Memory B cell (primary cell): ENCODE results near the gene LURAP1L.

Experiments
- ATAC-seq: fragments of 150-1000 bp; cut with Tn5 transposase; 2 replicates; pipeline ENCODE4 v1.10.0; 2021; ENCODE audit warnings: low read depth, mild to moderate bottlenecking, moderate library complexity
- DNase-seq, 2 donors: peaks; one replicate each; pipeline ENCODE4 v3.0.0; 2022; ENCODE audit warnings: low spot score in 2 of 2
- H3K27ac Mint-ChIP-seq: one replicate; pipeline ENCODE4 v1.8.0; 2022; ENCODE audit warnings: mild to moderate bottlenecking, moderate library complexity, mixed read lengths
- H3K27me3 Mint-ChIP-seq: one replicate; pipeline ENCODE4 v1.8.0; 2022; ENCODE audit warnings: mixed read lengths
- H3K36me3 Mint-ChIP-seq: one replicate; pipeline ENCODE4 v1.8.0; 2022; ENCODE audit warnings: mild to moderate bottlenecking, mixed read lengths
- H3K4me1 Mint-ChIP-seq: one replicate; pipeline ENCODE4 v1.8.0; 2022; ENCODE audit warnings: mixed read lengths
- H3K4me3 Mint-ChIP-seq: one replicate; pipeline ENCODE4 v1.8.0; 2022; ENCODE audit warnings: mild to moderate bottlenecking, moderate library complexity, mixed read lengths
- H3K9me3 Mint-ChIP-seq: one replicate; pipeline ENCODE4 v1.8.0; 2022; ENCODE audit warnings: mixed read lengths

The LURAP1L gene

GRCh38 chr9:12784461-12785259 is 9.8 kb downstream of the LURAP1L start:
- no peak for ATAC-seq
- Mint-ChIP-seq H3K4me1 (no peaks in the 10 kb centered on the region), H3K36me3 (no peaks in the 10 kb centered on the region), H3K27me3 (no peaks in the 10 kb centered on the region), H3K4me3 (no peak overlapping the region), H3K9me3 (peaks cover 10% of the 10 kb centered on the region), H3K27ac (no peak overlapping the region)
- DNase-seq = no peak

GRCh38 chr9:12785260-12785770 is 10.5 kb downstream of the LURAP1L start:
- H3K4me1 Mint-ChIP-seq = no peaks in the 10 kb centered on the region
- H3K27me3 Mint-ChIP-seq = no peaks in the 10 kb centered on the region
- no peaks in the 10 kb centered on the region for H3K36me3 Mint-ChIP-seq
- H3K27ac Mint-ChIP-seq = no peak overlapping the region
- ATAC-seq (no peak), DNase-seq (no peak)
- H3K4me3 Mint-ChIP-seq = no peak overlapping the region
- peaks cover 10% of the 10 kb centered on the region for H3K9me3 Mint-ChIP-seq

- no peak overlapping the region for H3K27ac Mint-ChIP-seq
- ATAC-seq = no peak
These were observed 11.1 kb downstream of the LURAP1L start for GRCh38 chr9:12785941-12786340.

GRCh38 chr9:12790001-12790400 is 15.2 kb downstream of the LURAP1L start:
- Mint-ChIP-seq H3K4me1 (no peaks in the 10 kb centered on the region), H3K36me3 (no peaks in the 10 kb centered on the region), H3K27me3 (no peaks in the 10 kb centered on the region), H3K27ac (no peak overlapping the region), H3K9me3 (peaks cover 4% of the 10 kb centered on the region), H3K4me3 (no peak overlapping the region)
- no peak for DNase-seq
- no peak for ATAC-seq

More at GRCh38 chr9:12785941-12786340, 11.1 kb downstream of the LURAP1L start:
- no peaks in the 10 kb centered on the region for H3K27me3 Mint-ChIP-seq
- no peak overlapping the region for H3K4me3 Mint-ChIP-seq
- no peaks in the 10 kb centered on the region for H3K36me3 Mint-ChIP-seq
- DNase-seq = no peak
- H3K9me3 Mint-ChIP-seq = peaks cover 10% of the 10 kb centered on the region
- no peaks in the 10 kb centered on the region for H3K4me1 Mint-ChIP-seq

- no peaks in the 10 kb centered on the region for H3K4me1 Mint-ChIP-seq
- H3K27ac Mint-ChIP-seq = no peak overlapping the region
- peaks cover 5% of the 10 kb centered on the region for H3K9me3 Mint-ChIP-seq
- no peaks in the 10 kb centered on the region for H3K27me3 Mint-ChIP-seq
- DNase-seq (no peak), ATAC-seq (no peak)
- H3K4me3 Mint-ChIP-seq = no peak overlapping the region
- no peaks in the 10 kb centered on the region for H3K36me3 Mint-ChIP-seq
These were observed 16.1 kb downstream of the LURAP1L start for GRCh38 chr9:12790883-12791282.

- ATAC-seq = no peak
- no peak overlapping the region for H3K4me3 Mint-ChIP-seq
- H3K4me1 Mint-ChIP-seq = no peaks in the 10 kb centered on the region
- no peaks in the 10 kb centered on the region for H3K27me3 Mint-ChIP-seq
- H3K36me3 Mint-ChIP-seq = no peaks in the 10 kb centered on the region
- no peak overlapping the region for H3K27ac Mint-ChIP-seq
- peaks cover 5% of the 10 kb centered on the region for H3K9me3 Mint-ChIP-seq
- no peak for DNase-seq
These were observed 19.4 kb downstream of the LURAP1L start for GRCh38 chr9:12794101-12794799.

- Mint-ChIP-seq H3K27ac (no peak overlapping the region), H3K9me3 (peaks cover 3% of the 10 kb centered on the region), H3K36me3 (no peaks in the 10 kb centered on the region), H3K27me3 (no peaks in the 10 kb centered on the region), H3K4me3 (no peak overlapping the region), H3K4me1 (no peaks in the 10 kb centered on the region)
- DNase-seq = no peak
- ATAC-seq = no peak
These were observed 21.8 kb downstream of the LURAP1L start for GRCh38 chr9:12796601-12797000.

- no peaks in the 10 kb centered on the region for H3K36me3 Mint-ChIP-seq
These were observed 22.2 kb downstream of the LURAP1L start for GRCh38 chr9:12797037-12797436.

GRCh38 chr9:12798066-12798770 is 23.4 kb downstream of the LURAP1L start:
- no peak overlapping the region for H3K27ac Mint-ChIP-seq
- H3K9me3 Mint-ChIP-seq = peaks cover 6% of the 10 kb centered on the region
- no peak overlapping the region for H3K4me3 Mint-ChIP-seq
- ATAC-seq (no peak), DNase-seq (no peak)
- H3K4me1 Mint-ChIP-seq = no peaks in the 10 kb centered on the region
- H3K36me3 Mint-ChIP-seq = no peaks in the 10 kb centered on the region
- no peaks in the 10 kb centered on the region for H3K27me3 Mint-ChIP-seq

More at GRCh38 chr9:12797037-12797436, 22.2 kb downstream of the LURAP1L start:
- Mint-ChIP-seq H3K4me1 (no peaks in the 10 kb centered on the region), H3K27ac (no peak overlapping the region), H3K4me3 (no peak overlapping the region), H3K27me3 (no peaks in the 10 kb centered on the region), H3K9me3 (peaks cover 3% of the 10 kb centered on the region)
- no peak for DNase-seq
- ATAC-seq = no peak

- Mint-ChIP-seq H3K4me3 (no peak overlapping the region), H3K27me3 (no peaks in the 10 kb centered on the region), H3K4me1 (no peaks in the 10 kb centered on the region), H3K9me3 (peaks cover 7% of the 10 kb centered on the region), H3K36me3 (no peaks in the 10 kb centered on the region), H3K27ac (no peak overlapping the region)
- ATAC-seq (no peak), DNase-seq (no peak)
These were observed 26.4 kb downstream of the LURAP1L start for GRCh38 chr9:12801187-12801586.

- H3K27me3 Mint-ChIP-seq = no peaks in the 10 kb centered on the region
- no peak for DNase-seq
These were observed 26.8 kb downstream of the LURAP1L start for GRCh38 chr9:12801663-12802062.

GRCh38 chr9:12802093-12802492 is 27.3 kb downstream of the LURAP1L start:
- Mint-ChIP-seq H3K4me3 (no peak overlapping the region), H3K4me1 (no peaks in the 10 kb centered on the region), H3K27me3 (no peaks in the 10 kb centered on the region), H3K9me3 (peaks cover 5% of the 10 kb centered on the region), H3K27ac (no peak overlapping the region), H3K36me3 (no peaks in the 10 kb centered on the region)
- DNase-seq = no peak
- ATAC-seq = no peak

More at GRCh38 chr9:12801663-12802062, 26.8 kb downstream of the LURAP1L start:
- H3K36me3 Mint-ChIP-seq = no peaks in the 10 kb centered on the region
- H3K27ac Mint-ChIP-seq = no peak overlapping the region
- no peak for ATAC-seq
- H3K4me1 Mint-ChIP-seq = no peaks in the 10 kb centered on the region
- peaks cover 5% of the 10 kb centered on the region for H3K9me3 Mint-ChIP-seq
- no peak overlapping the region for H3K4me3 Mint-ChIP-seq

GRCh38 chr9:12808569-12808968 is 33.7 kb downstream of the LURAP1L start:
- Mint-ChIP-seq H3K27ac (no peak overlapping the region), H3K9me3 (peaks cover 4% of the 10 kb centered on the region), H3K4me1 (no peaks in the 10 kb centered on the region), H3K27me3 (no peaks in the 10 kb centered on the region), H3K4me3 (no peak overlapping the region), H3K36me3 (no peaks in the 10 kb centered on the region)
- ATAC-seq (no peak), DNase-seq (no peak)

GRCh38 chr9:12809720-12810119 is 34.9 kb downstream of the LURAP1L start:
- Mint-ChIP-seq H3K4me1 (no peaks in the 10 kb centered on the region), H3K27me3 (no peaks in the 10 kb centered on the region), H3K27ac (no peak overlapping the region), H3K9me3 (peaks cover 4% of the 10 kb centered on the region), H3K36me3 (no peaks in the 10 kb centered on the region), H3K4me3 (no peak overlapping the region)
- DNase-seq (no peak), ATAC-seq (no peak)
